Activated naive CD4-positive, alpha-beta T cell treated with anti-CD3 and anti-CD28 coated beads, Interleukin-2, amount 50 U/mL, for 24 hours (primary cell): ENCODE data around the gene CA5A.
"Not testable (repeated sequence)": the region's sequence is repeated elsewhere in the genome, so short reads cannot be mapped to it uniquely, and the experiment has no call there.

Source experiments
- H3K27ac Mint-ChIP-seq: one replicate; pipeline ENCODE4 v1.8.0; 2021; ENCODE audit warnings: mild to moderate bottlenecking, mixed read lengths
- H3K27me3 Mint-ChIP-seq: one replicate; pipeline ENCODE4 v1.8.0; 2021; ENCODE audit warnings: mixed read lengths
- H3K36me3 Mint-ChIP-seq: one replicate; pipeline ENCODE4 v1.8.0; 2021; ENCODE audit warnings: mixed read lengths
- H3K4me1 Mint-ChIP-seq: one replicate; pipeline ENCODE4 v1.8.0; 2021; ENCODE audit warnings: mixed read lengths
- H3K4me3 Mint-ChIP-seq: one replicate; pipeline ENCODE4 v1.8.0; 2021; ENCODE audit warnings: mild to moderate bottlenecking, mixed read lengths
- H3K9me3 Mint-ChIP-seq: one replicate; pipeline ENCODE4 v1.8.0; 2021; ENCODE audit warnings: mixed read lengths

Gene CA5A

GRCh38 chr16:87880117-87880696, 56.1 kb downstream of the CA5A start:
- H3K27me3 Mint-ChIP-seq: no peaks in the 10 kb centered on the region
- no peaks in the 10 kb centered on the region for H3K9me3 Mint-ChIP-seq
- no peak overlapping the region for H3K4me3 Mint-ChIP-seq
- H3K36me3 Mint-ChIP-seq: no peaks in the 10 kb centered on the region
- H3K4me1 Mint-ChIP-seq: peaks cover 25% of the 10 kb centered on the region
- H3K27ac Mint-ChIP-seq: no peak overlapping the region

GRCh38 chr16:87879411-87880013, 56.8 kb downstream of the CA5A start:
- not testable (repeated sequence) for H3K4me3 Mint-ChIP-seq, H3K36me3 Mint-ChIP-seq, H3K9me3 Mint-ChIP-seq, H3K27ac Mint-ChIP-seq, H3K27me3 Mint-ChIP-seq
- peaks cover 32% of the 10 kb centered on the region for H3K4me1 Mint-ChIP-seq

- H3K27ac Mint-ChIP-seq: no peak overlapping the region
- no peaks in the 10 kb centered on the region for H3K36me3 Mint-ChIP-seq
- H3K9me3 Mint-ChIP-seq: no peaks in the 10 kb centered on the region
- no peak overlapping the region for H3K4me3 Mint-ChIP-seq
- peaks cover 35% of the 10 kb centered on the region for H3K4me1 Mint-ChIP-seq
- no peaks in the 10 kb centered on the region for H3K27me3 Mint-ChIP-seq
These were observed 57.6 kb downstream of the CA5A start for GRCh38 chr16:87878704-87879103.

GRCh38 chr16:87877942-87878507, 58.3 kb downstream of the CA5A start:
- peaks cover 36% of the 10 kb centered on the region for H3K4me1 Mint-ChIP-seq
- H3K27ac Mint-ChIP-seq: peak overlapping the region; percentile 23
- peak overlapping the region; percentile 44 for H3K4me3 Mint-ChIP-seq

GRCh38 chr16:87874639-87875427, 61.5 kb downstream of the CA5A start:
- H3K27me3 Mint-ChIP-seq: no peaks in the 10 kb centered on the region

More at GRCh38 chr16:87877942-87878507, 58.3 kb downstream of the CA5A start:
- H3K27me3 Mint-ChIP-seq: no peaks in the 10 kb centered on the region
- no peaks in the 10 kb centered on the region for H3K36me3 Mint-ChIP-seq
- no peaks in the 10 kb centered on the region for H3K9me3 Mint-ChIP-seq

GRCh38 chr16:87870418-87871291, 65.7 kb downstream of the CA5A start:
- peaks cover 48% of the 10 kb centered on the region for H3K4me1 Mint-ChIP-seq
- not testable (repeated sequence) for H3K27me3 Mint-ChIP-seq, H3K9me3 Mint-ChIP-seq
- H3K4me3 Mint-ChIP-seq: peak overlapping the region; percentile 60
- peak overlapping the region; percentile 93 for H3K27ac Mint-ChIP-seq
- H3K36me3 Mint-ChIP-seq: peaks cover 19% of the 10 kb centered on the region

More at GRCh38 chr16:87874639-87875427, 61.5 kb downstream of the CA5A start:
- Mint-ChIP-seq H3K27ac (peak overlapping the region; percentile 89), H3K9me3 (no peaks in the 10 kb centered on the region), H3K36me3 (no peaks in the 10 kb centered on the region), H3K4me1 (peaks cover 56% of the 10 kb centered on the region), H3K4me3 (peak overlapping the region; percentile 55)

GRCh38 chr16:87869879-87870417, 66.4 kb downstream of the CA5A start:
- Mint-ChIP-seq H3K36me3 (peaks cover 22% of the 10 kb centered on the region), H3K4me1 (peaks cover 46% of the 10 kb centered on the region), H3K4me3 (peak overlapping the region; percentile 55), H3K27ac (peak overlapping the region; percentile 84)
- not testable (repeated sequence) for H3K9me3 Mint-ChIP-seq, H3K27me3 Mint-ChIP-seq

GRCh38 chr16:87869061-87869878, 67.1 kb downstream of the CA5A start, which contains the start of gene SLC7A5:
Gene SLC7A5 (minus strand): TSS chr16:87869507. CDS start chr16:87869422, 85 bp downstream.
- Mint-ChIP-seq H3K36me3 (peaks cover 28% of the 10 kb centered on the region), H3K27ac (peak within 1 kb of the TSS; percentile 100), H3K4me3 (peak within 1 kb of the TSS; percentile 99), H3K4me1 (peaks cover 46% of the 10 kb centered on the region)
- H3K9me3 Mint-ChIP-seq, H3K27me3 Mint-ChIP-seq: not testable (repeated sequence)

- Mint-ChIP-seq H3K4me1 (peaks cover 46% of the 10 kb centered on the region), H3K27ac (peak overlapping the region; percentile 100), H3K36me3 (peaks cover 28% of the 10 kb centered on the region), H3K4me3 (peak overlapping the region; percentile 99)
- H3K9me3 Mint-ChIP-seq, H3K27me3 Mint-ChIP-seq: not testable (repeated sequence)
These were observed 67.9 kb downstream of the CA5A start for GRCh38 chr16:87868254-87869029.

- not testable (repeated sequence) for H3K27me3 Mint-ChIP-seq, H3K9me3 Mint-ChIP-seq
- H3K4me1 Mint-ChIP-seq: peaks cover 33% of the 10 kb centered on the region
- peaks cover 29% of the 10 kb centered on the region for H3K36me3 Mint-ChIP-seq
- H3K4me3 Mint-ChIP-seq: peak overlapping the region; percentile 99
- peak overlapping the region; percentile 80 for H3K27ac Mint-ChIP-seq
These were observed 70.3 kb downstream of the CA5A start for GRCh38 chr16:87865902-87866555.

- Mint-ChIP-seq H3K36me3 (peaks cover 34% of the 10 kb centered on the region), H3K27me3 (no peaks in the 10 kb centered on the region), H3K4me3 (peak overlapping the region; percentile 99), H3K9me3 (no peaks in the 10 kb centered on the region), H3K27ac (peak overlapping the region; percentile 60), H3K4me1 (peaks cover 35% of the 10 kb centered on the region)
These were observed 71.9 kb downstream of the CA5A start for GRCh38 chr16:87864331-87864989.

- Mint-ChIP-seq H3K4me1 (peaks cover 32% of the 10 kb centered on the region), H3K36me3 (peaks cover 31% of the 10 kb centered on the region), H3K27ac (peak overlapping the region; percentile 23), H3K4me3 (peak overlapping the region; percentile 99)
- H3K27me3 Mint-ChIP-seq, H3K9me3 Mint-ChIP-seq: not testable (repeated sequence)
These were observed 73.0 kb downstream of the CA5A start for GRCh38 chr16:87863327-87863635.
